GM12878 (cell line): ENCODE data around the gene VANGL2.

ENCODE experiments used
- SP1 ChIP-seq: IDR thresholded peaks from one replicate; pipeline ENCODE4 v1.6.1; 2011; ENCODE audit warnings: low read depth, low read length
- TF ChIP-seq, protein P1 (sequence below), 3 experiments: IDR thresholded peaks in 2 of 3; conservative IDR thresholded peaks in 1 of 3; 2 replicates each; pipeline ENCODE4 v1.5.1; 2011; ENCODE audit warnings: low read depth in 3 of 3, low read length in 3 of 3, mild to moderate bottlenecking in 3 of 3, control low read depth in 2 of 3, moderate library complexity in 2 of 3, inconsistent platforms in 1 of 3, mixed read lengths in 1 of 3; ENCODE audit not compliant: control insufficient read depth in 2 of 3, insufficient read depth in 1 of 3; ENCODE audit errors: extremely low read depth in 1 of 3

- TF ChIP-seq SP1 = no peak
- TF ChIP-seq, protein P1, sequence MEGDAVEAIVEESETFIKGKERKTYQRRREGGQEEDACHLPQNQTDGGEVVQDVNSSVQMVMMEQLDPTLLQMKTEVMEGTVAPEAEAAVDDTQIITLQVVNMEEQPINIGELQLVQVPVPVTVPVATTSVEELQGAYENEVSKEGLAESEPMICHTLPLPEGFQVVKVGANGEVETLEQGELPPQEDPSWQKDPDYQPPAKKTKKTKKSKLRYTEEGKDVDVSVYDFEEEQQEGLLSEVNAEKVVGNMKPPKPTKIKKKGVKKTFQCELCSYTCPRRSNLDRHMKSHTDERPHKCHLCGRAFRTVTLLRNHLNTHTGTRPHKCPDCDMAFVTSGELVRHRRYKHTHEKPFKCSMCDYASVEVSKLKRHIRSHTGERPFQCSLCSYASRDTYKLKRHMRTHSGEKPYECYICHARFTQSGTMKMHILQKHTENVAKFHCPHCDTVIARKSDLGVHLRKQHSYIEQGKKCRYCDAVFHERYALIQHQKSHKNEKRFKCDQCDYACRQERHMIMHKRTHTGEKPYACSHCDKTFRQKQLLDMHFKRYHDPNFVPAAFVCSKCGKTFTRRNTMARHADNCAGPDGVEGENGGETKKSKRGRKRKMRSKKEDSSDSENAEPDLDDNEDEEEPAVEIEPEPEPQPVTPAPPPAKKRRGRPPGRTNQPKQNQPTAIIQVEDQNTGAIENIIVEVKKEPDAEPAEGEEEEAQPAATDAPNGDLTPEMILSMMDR (IDR thresholded peaks at IDR 0.05 in 2 of 3, conservative IDR thresholded peaks at IDR 0.05 in 1 of 3; ENCODE audit: control insufficient read depth in 2 of 3, extremely low read depth in 1 of 3, insufficient read depth in 1 of 3, low read depth in 3 of 3, low read length in 3 of 3) = no peak
Observed at GRCh38 chr1:160370561-160371345, 29.6 kb upstream of the VANGL2 start.
